ENCODE results near the gene HK2.
A peak's percentile ranks its signal among the peaks of the same experiment; 100 is the strongest.
"Not testable (repeated sequence)": the region's sequence is repeated elsewhere in the genome, so short reads cannot be mapped to it uniquely, and the experiment has no call there.

Gene HK2

GRCh38 chr2:74833418-74834233 is at the start of gene HK2:
Gene HK2, plus strand, starts transcription at chr2:74834127. Its CDS starts 454 bp downstream, at chr2:74834581.
- Histone ChIP-seq H3K4me1 (ENCODE audit: control insufficient read depth, insufficient read depth, low read length) (peaks cover 13% of the 10 kb centered on the region), H3K9me3 (ENCODE audit: control insufficient read depth, low read length) (no peaks in the 10 kb centered on the region), H3K27me3 (ENCODE audit: control insufficient read depth, insufficient read depth, low read length) (no peaks in the 10 kb centered on the region), H3K4me3 (ENCODE audit: low read length) (peak within 1 kb of the TSS; percentile 23), H3K9ac (ENCODE audit: low read length) (peak within 1 kb of the TSS; percentile 74), H3K36me3 (ENCODE audit: control insufficient read depth, insufficient read depth, low read length) (no peaks in the 10 kb centered on the region)

- Histone ChIP-seq H3K9ac (ENCODE audit: low read length) (no peak overlapping the region), H3K4me1 (ENCODE audit: control insufficient read depth, insufficient read depth, low read length) (no peaks in the 10 kb centered on the region), H3K36me3 (ENCODE audit: control insufficient read depth, insufficient read depth, low read length) (no peaks in the 10 kb centered on the region), H3K9me3 (ENCODE audit: control insufficient read depth, low read length) (no peaks in the 10 kb centered on the region), H3K4me3 (ENCODE audit: low read length) (no peak overlapping the region), H3K27me3 (ENCODE audit: control insufficient read depth, insufficient read depth, low read length) (no peaks in the 10 kb centered on the region)
These were observed 44.7 kb upstream of the HK2 start for GRCh38 chr2:74789271-74789670.

GRCh38 chr2:74792282-74792681 is 41.6 kb upstream of the HK2 start:
- no peaks in the 10 kb centered on the region for H3K9me3 ChIP-seq (ENCODE audit: control insufficient read depth, low read length)
- H3K4me3 ChIP-seq (ENCODE audit: low read length) = no peak overlapping the region
- no peaks in the 10 kb centered on the region for H3K36me3 ChIP-seq (ENCODE audit: control insufficient read depth, insufficient read depth, low read length)
- H3K9ac ChIP-seq (ENCODE audit: low read length) = no peak overlapping the region
- H3K4me1 ChIP-seq (ENCODE audit: control insufficient read depth, insufficient read depth, low read length) = no peaks in the 10 kb centered on the region
- no peaks in the 10 kb centered on the region for H3K27me3 ChIP-seq (ENCODE audit: control insufficient read depth, insufficient read depth, low read length)

- H3K27me3 ChIP-seq (ENCODE audit: control insufficient read depth, insufficient read depth, low read length); H3K4me1 ChIP-seq (ENCODE audit: control insufficient read depth, insufficient read depth, low read length); H3K9ac ChIP-seq (ENCODE audit: low read length); H3K9me3 ChIP-seq (ENCODE audit: control insufficient read depth, low read length); H3K4me3 ChIP-seq (ENCODE audit: low read length); H3K36me3 ChIP-seq (ENCODE audit: control insufficient read depth, insufficient read depth, low read length): not testable (repeated sequence)
These were observed 39.0 kb upstream of the HK2 start for GRCh38 chr2:74794878-74795277.

- H3K4me3 ChIP-seq (ENCODE audit: low read length) = no peak overlapping the region
- no peaks in the 10 kb centered on the region for H3K4me1 ChIP-seq (ENCODE audit: control insufficient read depth, insufficient read depth, low read length)
- no peaks in the 10 kb centered on the region for H3K27me3 ChIP-seq (ENCODE audit: control insufficient read depth, insufficient read depth, low read length)
- H3K9me3 ChIP-seq (ENCODE audit: control insufficient read depth, low read length) = no peaks in the 10 kb centered on the region
- no peaks in the 10 kb centered on the region for H3K36me3 ChIP-seq (ENCODE audit: control insufficient read depth, insufficient read depth, low read length)
- H3K9ac ChIP-seq (ENCODE audit: low read length) = no peak overlapping the region
These were observed 27.5 kb upstream of the HK2 start for GRCh38 chr2:74806355-74806839.

- H3K9ac ChIP-seq (ENCODE audit: low read length) = no peak overlapping the region
- H3K27me3 ChIP-seq (ENCODE audit: control insufficient read depth, insufficient read depth, low read length) = no peaks in the 10 kb centered on the region
- H3K4me3 ChIP-seq (ENCODE audit: low read length) = no peak overlapping the region
- H3K9me3 ChIP-seq (ENCODE audit: control insufficient read depth, low read length) = no peaks in the 10 kb centered on the region
- H3K36me3 ChIP-seq (ENCODE audit: control insufficient read depth, insufficient read depth, low read length) = no peaks in the 10 kb centered on the region
- no peaks in the 10 kb centered on the region for H3K4me1 ChIP-seq (ENCODE audit: control insufficient read depth, insufficient read depth, low read length)
These were observed 27.0 kb upstream of the HK2 start for GRCh38 chr2:74806920-74807319.

GRCh38 chr2:74812787-74813590 is 20.9 kb upstream of the HK2 start:
- no peak overlapping the region for H3K4me3 ChIP-seq (ENCODE audit: low read length)
- H3K36me3 ChIP-seq (ENCODE audit: control insufficient read depth, insufficient read depth, low read length) = no peaks in the 10 kb centered on the region
- H3K9ac ChIP-seq (ENCODE audit: low read length) = no peak overlapping the region
- H3K9me3 ChIP-seq (ENCODE audit: control insufficient read depth, low read length) = no peaks in the 10 kb centered on the region
- no peaks in the 10 kb centered on the region for H3K4me1 ChIP-seq (ENCODE audit: control insufficient read depth, insufficient read depth, low read length)
- no peaks in the 10 kb centered on the region for H3K27me3 ChIP-seq (ENCODE audit: control insufficient read depth, insufficient read depth, low read length)

GRCh38 chr2:74814102-74814501 is 19.8 kb upstream of the HK2 start:
- Histone ChIP-seq H3K4me1 (ENCODE audit: control insufficient read depth, insufficient read depth, low read length) (no peaks in the 10 kb centered on the region), H3K9me3 (ENCODE audit: control insufficient read depth, low read length) (no peaks in the 10 kb centered on the region), H3K9ac (ENCODE audit: low read length) (no peak overlapping the region), H3K4me3 (ENCODE audit: low read length) (no peak overlapping the region), H3K36me3 (ENCODE audit: control insufficient read depth, insufficient read depth, low read length) (no peaks in the 10 kb centered on the region), H3K27me3 (ENCODE audit: control insufficient read depth, insufficient read depth, low read length) (no peaks in the 10 kb centered on the region)

GRCh38 chr2:74815941-74816340 is 18.0 kb upstream of the HK2 start:
- Histone ChIP-seq H3K9ac (ENCODE audit: low read length) (no peak overlapping the region), H3K4me1 (ENCODE audit: control insufficient read depth, insufficient read depth, low read length) (no peaks in the 10 kb centered on the region), H3K27me3 (ENCODE audit: control insufficient read depth, insufficient read depth, low read length) (no peaks in the 10 kb centered on the region), H3K9me3 (ENCODE audit: control insufficient read depth, low read length) (no peaks in the 10 kb centered on the region), H3K36me3 (ENCODE audit: control insufficient read depth, insufficient read depth, low read length) (no peaks in the 10 kb centered on the region), H3K4me3 (ENCODE audit: low read length) (no peak overlapping the region)

GRCh38 chr2:74816540-74817303 is 17.2 kb upstream of the HK2 start:
- H3K9ac ChIP-seq (ENCODE audit: low read length) = no peak overlapping the region
- H3K27me3 ChIP-seq (ENCODE audit: control insufficient read depth, insufficient read depth, low read length) = no peaks in the 10 kb centered on the region
- no peaks in the 10 kb centered on the region for H3K9me3 ChIP-seq (ENCODE audit: control insufficient read depth, low read length)
- H3K36me3 ChIP-seq (ENCODE audit: control insufficient read depth, insufficient read depth, low read length) = no peaks in the 10 kb centered on the region
- H3K4me3 ChIP-seq (ENCODE audit: low read length) = no peak overlapping the region
- peaks cover 2% of the 10 kb centered on the region for H3K4me1 ChIP-seq (ENCODE audit: control insufficient read depth, insufficient read depth, low read length)

- no peak overlapping the region for H3K9ac ChIP-seq (ENCODE audit: low read length)
- peaks cover 5% of the 10 kb centered on the region for H3K4me1 ChIP-seq (ENCODE audit: control insufficient read depth, insufficient read depth, low read length)
- no peaks in the 10 kb centered on the region for H3K9me3 ChIP-seq (ENCODE audit: control insufficient read depth, low read length)
- no peaks in the 10 kb centered on the region for H3K27me3 ChIP-seq (ENCODE audit: control insufficient read depth, insufficient read depth, low read length)
- no peak overlapping the region for H3K4me3 ChIP-seq (ENCODE audit: low read length)
- H3K36me3 ChIP-seq (ENCODE audit: control insufficient read depth, insufficient read depth, low read length) = no peaks in the 10 kb centered on the region
These were observed 16.6 kb upstream of the HK2 start for GRCh38 chr2:74817304-74817675.

GRCh38 chr2:74819702-74820101 is 14.2 kb upstream of the HK2 start:
- Histone ChIP-seq H3K9ac (ENCODE audit: low read length) (no peak overlapping the region), H3K27me3 (ENCODE audit: control insufficient read depth, insufficient read depth, low read length) (no peaks in the 10 kb centered on the region), H3K4me1 (ENCODE audit: control insufficient read depth, insufficient read depth, low read length) (peaks cover 5% of the 10 kb centered on the region), H3K36me3 (ENCODE audit: control insufficient read depth, insufficient read depth, low read length) (no peaks in the 10 kb centered on the region), H3K9me3 (ENCODE audit: control insufficient read depth, low read length) (no peaks in the 10 kb centered on the region), H3K4me3 (ENCODE audit: low read length) (no peak overlapping the region)

Measured in mucosa of stomach (tissue), 1 donor.